GM21423 (cell line): ENCODE data around the gene ATP1A2.
"Not testable (repeated sequence)": the region's sequence is repeated elsewhere in the genome, so short reads cannot be mapped to it uniquely, and the experiment has no call there.

Experiments used
- ATAC-seq: cut with Tn5 transposase; IDR thresholded peaks from one replicate; pipeline ENCODE4 v1.9.1; 2021; ENCODE audit warnings: mild to moderate bottlenecking, moderate library complexity; ENCODE audit not compliant: unreplicated experiment

The ATP1A2 gene

DNA sequence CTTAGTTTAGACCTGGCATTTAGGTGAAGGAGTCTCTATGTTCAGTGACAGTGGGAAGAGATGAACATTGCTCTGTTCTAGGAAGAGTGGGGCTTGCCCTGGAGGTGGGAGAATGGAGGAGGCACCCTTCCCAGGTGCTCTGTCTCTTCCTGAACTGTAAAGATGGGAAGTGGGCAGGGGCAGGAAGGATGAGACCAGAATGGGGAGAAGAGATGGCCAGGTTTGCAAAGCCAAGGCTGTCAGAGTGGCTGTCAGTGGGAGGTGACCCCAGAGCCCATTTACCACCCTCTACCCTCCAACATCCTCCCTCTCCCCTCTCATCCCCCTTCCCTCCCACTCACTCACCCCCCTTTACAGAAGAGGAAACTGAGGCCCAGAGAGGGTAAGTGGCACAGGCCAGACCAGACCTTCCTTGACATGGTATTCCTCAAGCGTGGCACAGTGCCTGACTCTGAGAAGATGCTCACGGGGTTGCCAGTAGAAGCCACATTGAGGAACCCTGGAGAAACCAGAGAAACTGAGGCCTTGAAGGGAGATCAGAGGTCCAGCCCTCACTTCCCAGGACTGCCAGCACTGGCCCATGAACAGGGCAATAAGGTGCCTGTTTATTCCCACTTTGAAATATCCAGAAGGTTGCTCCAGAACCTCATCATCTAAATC is 15.7 kb upstream of the ATP1A2 start:
- ATAC-seq: no peak

DNA sequence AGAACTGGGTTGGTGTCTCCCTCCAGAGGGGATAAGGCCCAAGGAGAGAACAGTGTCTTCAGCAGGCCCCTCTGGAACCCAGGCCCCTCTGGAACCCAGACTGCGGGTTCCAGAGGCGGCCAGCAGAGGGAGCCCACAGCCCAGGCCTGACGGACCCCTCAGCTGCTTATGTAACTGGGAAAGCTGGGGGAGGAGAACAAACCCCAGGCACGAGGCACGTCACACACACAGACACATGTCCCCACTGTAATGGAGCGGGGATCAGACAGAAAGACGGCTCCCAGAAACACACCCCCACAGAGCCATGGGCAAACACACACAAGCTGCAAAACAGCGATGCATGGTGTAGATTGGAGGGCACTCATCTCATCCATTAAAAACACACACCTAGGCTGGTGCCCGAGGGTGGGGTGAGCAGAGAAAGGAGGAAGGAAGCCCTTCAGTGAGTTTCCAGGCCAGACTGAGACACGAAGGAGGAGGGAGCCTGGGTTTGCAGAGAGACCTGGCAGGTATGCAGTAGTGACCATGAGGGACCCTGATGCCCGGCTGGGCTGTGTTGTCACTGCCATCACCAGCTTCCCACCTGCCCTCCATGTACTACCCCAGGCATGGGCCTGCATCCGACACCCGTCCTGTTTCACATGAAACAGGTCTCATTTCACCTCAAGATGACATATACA is 14.4 kb upstream of the ATP1A2 start:
- ATAC-seq: no peak

DNA sequence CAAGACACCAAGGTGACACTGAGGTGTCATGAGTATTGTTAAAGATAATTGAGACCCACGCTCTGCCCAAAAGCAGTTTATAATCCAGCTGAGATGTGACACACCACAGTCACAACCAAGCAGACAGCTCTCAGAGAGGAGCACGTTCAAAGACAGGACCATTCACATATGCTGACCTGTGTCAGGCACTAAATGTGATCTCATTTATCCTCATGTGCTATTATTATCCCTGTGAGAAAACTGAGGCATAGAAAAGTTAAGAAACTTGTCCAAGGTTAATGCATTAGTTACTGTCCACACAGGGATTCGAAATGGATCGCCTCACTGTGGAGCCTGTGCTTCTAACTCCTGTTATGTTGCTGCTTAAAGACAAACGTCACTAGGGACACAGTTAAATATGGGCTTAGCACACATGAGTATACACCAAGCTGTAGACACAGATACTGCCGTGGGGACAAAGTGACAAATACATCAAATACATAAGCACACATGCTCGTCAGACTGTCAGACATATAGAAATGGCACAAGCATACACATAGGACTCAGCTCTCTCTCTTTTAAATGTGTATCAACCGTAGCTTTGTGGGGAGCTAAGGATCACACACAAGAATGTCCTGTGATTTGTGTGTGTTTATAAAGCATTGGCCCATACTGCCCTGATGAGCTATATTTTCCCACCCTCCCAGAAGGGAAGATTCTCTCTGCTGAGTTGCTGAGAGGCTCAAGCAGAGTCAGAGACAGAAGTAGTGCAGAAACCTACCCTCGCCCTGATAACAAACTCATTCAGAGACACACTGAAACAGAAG is 13.6 kb upstream of the ATP1A2 start:
- ATAC-seq: no peak

DNA sequence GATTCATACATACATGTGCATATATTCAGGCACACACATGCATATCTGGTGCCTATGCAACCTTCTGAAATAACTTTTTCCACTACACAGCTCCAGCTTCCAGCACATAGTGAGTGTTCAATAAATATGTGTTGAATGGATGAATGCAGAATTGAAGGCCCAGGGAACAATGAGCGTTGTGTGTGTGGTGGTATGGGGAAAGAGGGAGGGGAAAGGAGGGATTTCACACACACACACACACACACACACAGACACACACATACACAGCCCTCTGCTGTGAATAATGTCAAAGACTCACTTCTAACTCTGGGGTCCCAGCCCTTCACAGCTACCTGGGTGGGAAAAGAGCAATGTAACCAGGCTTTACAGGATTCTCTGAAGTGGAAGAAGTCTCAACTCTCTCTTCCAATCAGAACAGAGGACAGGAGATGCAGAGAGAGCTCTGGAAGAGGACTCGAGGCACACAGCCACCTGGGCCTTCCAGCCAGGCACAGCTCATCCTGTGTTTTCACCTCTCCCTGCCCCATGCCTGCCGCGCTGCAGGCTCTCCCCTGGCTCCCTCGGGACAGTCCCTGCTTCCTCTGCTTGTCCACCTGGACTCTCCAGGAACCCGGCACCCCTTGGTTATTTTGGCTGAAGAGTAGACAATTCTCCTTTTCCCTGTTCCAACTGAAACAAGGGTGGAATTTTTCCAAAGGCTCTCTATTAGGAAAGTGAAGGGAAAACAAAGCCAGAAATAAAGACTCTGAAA is 11.7 kb upstream of the ATP1A2 start:
- ATAC-seq: no peak

DNA sequence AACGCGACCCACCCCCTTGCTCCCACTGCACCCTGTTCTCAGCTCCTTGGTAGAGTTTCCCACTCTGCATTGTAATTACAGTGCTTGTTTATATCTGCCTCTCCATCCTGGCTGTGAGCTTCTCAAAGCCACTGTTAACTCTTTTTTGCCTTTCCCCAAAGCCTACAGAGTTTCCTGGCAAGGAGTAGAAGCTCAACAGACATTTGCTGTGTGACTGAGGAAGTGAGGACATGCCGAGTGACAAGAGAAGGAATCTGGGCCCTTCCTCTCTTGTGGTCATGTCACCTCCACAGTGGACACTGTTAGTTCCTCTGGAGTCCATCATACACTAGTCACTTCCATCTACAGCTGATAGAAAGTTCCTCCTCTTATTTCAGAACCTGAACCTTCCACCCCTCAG is 11.1 kb upstream of the ATP1A2 start:
- no peak for ATAC-seq

DNA sequence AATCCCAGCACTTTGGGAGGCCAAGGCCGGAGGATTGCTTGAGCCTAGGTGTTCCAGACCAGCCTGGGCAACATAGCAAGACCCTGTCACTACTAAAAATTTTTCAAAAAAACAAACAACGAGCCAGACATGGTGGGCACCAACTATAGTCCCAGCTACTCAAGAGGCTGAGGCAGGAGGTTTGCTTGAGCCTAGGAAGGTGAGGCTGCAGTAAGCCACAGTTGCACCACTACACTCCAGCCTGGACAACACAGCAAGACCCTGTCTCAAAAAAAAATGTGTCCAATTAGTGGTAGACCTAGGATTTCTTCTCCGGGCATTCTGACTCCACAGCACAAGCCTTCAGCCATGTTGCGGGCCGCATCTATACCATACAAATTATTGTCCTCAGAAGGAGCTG is 10.4 kb upstream of the ATP1A2 start:
- ATAC-seq: no peak

DNA sequence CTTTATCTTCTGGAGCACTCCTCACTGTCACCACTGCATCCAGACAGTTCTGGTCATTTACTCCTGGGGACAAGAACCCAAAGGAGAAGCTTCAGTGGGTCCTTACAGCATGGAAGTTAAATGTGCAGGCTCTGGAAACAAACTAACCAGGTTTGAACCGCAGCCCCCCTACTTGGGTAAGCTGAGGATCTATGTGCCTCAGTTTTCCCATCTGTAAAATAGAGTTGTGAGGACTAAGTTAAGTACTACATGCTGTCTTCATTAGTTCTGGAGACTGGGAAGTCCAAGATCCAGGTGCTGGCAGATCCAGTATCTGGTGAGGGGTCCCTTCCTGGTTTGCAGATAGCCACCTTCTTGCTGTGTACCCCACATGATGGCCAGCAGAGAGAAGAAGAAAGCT is 8.0 kb upstream of the ATP1A2 start:
- ATAC-seq: no peak

DNA sequence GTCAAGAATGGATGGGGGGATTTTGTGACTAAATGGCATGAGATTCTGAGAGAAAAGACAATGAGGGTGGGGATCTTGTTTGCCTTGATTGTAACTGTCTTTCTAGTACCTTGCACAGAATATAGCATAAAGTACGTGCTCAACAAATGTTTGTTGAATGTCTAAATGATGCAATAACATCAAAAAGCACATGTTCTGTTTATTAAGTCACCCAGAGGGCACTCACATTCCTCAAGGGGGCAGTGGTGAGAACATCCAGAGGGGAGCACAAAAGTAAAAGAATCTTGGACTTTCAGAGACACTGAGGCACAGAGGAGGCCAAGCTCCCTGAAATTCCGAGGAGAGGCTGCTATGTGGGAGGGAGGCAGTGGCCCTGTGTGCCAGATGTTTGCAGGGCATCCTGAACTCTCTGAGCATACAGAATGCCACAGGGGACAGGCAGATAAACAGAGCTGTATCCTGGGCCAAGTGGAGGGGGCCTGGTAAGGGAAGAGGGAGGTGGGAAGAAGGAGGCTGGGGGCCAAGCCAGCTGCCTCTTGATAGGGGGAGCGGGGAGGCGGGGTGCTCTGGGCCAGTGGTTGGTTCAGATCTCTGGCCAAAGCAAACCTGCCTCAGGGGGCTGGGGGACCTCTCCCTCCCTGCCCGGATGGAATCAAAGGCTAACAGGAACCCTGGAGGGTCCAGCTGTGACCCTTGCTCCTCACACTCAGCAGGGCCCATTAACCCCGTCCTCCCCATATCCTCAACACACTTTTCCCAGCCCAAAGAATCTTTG is 6.5 kb upstream of the ATP1A2 start:
- no peak for ATAC-seq

DNA sequence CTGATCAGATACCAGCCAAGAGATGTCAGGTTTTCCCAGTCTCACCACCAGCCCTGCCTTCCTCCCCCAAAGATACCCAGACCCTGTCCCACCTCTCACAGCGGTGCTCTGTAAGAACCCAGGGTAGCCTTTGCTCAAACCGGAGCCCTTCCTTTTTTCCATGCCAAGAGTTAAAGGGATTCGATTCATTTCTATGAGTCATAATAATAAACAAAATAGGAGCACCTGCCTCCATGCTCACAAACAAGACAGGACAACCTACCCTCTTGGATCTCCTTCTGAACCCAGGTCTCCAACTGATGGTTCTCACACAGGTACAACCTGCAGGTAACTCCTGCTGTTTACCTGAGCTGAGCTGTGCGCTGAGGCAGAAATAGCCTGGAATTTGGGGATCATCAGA is 5.9 kb upstream of the ATP1A2 start:
- no peak for ATAC-seq

DNA sequence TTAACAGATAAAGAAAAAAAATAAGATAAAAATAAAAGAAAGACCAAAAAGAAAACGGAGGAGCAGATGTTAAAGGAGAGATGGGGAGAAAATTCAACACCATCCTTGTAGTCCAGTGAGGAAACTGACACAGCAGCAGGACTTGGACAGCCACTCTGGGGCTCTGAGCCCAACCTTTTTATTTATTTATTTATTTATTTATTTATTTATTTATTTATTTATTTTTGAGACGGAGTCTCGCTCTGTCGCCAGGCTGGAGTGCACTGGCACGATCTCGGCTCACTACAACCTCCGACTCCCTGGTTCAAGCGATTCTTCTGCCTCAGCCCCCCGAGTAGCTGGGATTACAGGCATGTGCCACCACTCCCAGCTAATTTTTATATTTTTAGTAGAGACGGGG is 4.1 kb upstream of the ATP1A2 start:
- not testable (repeated sequence) for ATAC-seq

DNA sequence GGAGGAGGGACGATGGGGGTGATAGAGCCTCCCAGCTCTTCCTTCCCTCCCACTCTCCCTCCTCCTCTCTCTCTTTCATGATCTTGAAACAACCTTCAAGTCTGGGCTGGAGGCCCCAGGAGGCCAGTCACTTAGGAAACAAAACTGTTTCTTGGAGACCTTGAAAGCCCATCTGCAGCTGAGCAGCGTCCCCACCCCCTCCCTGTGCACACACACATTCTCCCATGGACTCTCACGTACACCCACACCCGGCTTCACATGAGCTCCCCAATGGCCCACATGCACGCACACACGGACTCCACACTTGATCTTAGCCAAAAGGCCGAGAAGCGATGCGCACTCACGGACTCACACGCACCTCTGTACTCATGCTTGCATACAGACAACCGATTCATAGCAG is 3.2 kb upstream of the ATP1A2 start:
- ATAC-seq: no peak

DNA sequence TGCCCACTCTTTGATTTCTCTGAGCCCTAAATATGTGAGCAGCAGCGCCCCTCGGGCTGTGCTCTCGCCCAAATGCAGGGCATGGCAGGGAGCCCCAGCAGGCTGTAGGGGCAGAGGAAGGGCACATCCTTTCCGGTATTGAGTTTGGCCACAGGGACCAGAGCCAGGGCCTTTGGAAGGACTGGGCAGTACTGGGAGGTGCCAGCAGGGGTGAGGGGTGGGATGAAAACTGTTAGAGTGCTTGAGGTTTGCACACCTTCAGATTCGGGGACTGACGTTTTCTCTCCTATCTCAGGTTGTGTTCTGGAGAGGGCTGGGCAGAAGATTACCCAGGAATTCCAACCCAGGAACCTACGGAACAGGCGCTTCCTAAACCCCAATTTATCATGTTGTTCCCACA is 2.2 kb upstream of the ATP1A2 start:
- no peak for ATAC-seq

DNA sequence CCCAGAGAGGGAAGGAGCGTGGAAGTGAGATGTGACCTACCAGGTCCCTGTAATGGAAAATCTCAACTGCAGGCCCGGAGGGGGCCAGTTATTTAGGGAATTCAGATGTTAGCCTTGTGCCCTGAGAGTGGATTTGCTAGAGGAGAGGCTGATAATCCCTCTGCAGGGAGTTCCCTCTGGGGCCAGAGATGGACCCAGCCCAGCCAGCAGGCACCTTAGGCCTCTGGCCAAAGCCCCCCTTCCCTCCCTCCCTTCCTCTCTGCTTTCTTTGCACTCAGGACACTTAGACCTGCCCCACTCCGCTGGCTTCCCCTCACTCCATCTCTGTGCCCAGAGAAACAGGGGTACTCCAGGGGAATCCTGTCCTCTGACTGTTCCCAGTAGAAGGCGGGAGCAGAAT is 1.5 kb upstream of the ATP1A2 start:
- no peak for ATAC-seq

DNA sequence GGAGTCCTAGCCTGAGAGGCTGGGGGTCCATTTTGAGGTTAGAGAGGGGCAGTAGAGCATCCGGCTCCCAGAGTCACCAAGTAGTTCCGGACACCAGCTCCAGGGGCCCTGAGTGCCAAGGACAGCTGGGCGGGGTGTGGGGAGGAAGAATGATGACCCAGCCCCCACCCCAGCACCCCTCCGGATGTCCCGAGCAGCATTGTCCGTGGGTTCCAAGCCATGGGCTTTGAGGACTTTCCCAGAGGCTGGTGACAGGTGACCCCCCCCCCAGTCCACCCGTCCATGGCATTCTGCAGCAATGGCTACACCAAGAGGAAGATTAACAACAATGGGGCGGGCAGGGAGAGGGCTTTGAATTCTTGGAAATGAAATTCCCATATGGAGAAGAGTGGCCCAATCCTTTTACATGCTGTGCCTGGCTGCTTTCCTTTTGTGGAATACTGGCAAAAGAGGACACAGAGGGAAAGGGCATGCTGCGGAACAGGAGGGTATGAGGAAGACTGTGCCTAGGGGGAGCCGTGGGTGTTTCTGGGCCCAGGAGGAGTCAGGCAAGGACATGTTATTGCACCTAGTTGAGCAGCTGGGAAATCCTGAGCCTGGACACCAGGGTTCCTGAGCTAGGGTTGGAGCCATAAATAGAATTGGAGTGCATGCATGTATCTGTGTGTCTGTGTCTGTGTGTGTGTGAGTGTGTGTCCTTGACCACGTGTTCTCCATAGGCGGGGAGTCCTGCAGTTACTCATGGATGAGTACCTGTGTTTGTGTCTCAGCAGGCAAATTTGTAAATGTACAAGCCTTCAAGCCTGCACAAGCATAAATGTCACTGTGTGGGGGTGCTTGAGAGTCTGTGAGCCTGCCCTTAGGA is 956 bp downstream of the ATP1A2 start:
- no peak for ATAC-seq

DNA sequence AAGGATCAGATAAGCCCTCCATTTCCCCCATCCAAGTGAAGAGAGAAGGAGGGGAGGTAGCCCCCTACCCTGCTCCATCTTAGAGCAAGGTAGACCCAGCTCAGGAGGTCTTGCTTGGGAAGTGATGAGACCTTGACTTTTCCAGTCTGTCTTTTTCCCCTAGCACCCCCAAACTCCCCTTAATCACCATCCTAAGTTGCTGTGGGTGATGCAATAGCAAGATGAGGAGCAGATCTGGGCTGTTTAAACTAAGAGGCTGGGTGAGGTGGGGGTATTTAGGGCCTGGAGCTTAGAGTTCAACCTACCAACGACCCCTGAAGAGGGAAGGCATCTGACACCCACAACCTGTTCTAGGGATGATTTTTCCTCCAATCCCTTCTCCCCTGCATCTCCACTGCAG is 1.7 kb downstream of the ATP1A2 start:
- no peak for ATAC-seq

DNA sequence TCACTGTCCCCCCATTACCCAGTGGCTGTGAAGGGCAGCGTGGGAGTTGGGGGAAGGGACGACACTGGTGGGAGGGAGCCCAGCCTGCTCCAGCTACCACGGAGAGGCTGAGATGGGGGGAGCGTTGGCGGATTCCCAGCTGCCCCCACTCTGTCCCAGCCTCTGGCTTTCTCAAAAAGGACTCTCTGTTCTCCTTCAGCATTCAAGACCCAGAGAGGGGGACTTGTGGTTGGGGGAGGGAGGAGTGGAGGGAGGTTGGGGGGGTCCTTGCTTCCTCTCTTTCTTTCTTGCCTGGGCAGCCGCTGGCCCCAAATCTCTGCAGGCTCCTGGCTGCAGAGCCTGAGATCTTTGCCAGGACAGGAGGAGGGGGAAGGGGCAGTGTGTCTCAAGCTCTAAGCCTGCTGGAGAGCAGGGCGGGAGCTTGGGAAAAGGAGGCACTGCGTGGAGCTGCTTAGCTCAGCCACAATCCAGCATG is 2.2 kb downstream of the ATP1A2 start:
- ATAC-seq: no peak

DNA sequence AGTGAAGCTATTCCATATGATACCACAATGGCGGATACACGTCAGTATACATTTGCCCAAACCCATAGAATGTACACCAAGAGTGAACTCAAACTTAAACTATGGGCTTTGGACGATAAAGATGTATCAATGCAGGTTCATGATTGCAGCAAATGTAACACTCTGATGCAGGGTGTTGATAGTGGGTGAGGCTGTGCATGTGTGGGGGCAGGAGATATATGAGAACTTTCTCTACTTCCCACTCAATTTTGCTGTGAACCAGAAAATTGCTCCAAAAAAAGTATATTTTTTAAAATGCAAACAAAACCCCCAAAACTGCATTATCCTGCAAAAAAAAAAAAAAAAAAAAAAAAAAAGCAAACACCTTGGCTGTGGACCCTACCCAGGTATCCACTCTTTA is 3.4 kb downstream of the ATP1A2 start:
- ATAC-seq: no peak

DNA sequence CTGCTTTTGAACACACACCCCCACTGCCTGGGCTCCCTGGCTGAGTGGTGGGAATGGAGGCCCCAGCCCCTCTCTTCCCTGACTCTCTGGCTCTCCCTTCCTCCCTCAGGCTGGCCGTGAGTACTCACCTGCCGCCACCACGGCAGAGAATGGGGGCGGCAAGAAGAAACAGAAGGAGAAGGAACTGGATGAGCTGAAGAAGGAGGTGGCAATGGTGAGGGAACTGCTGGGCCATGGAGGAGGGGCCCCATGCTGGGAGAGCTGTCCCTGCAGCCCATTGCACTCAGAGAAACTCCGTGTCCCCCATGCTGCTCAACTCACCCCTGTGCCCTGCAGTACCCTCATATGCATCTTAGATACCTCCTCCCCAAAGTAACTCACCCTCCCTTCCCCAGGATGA is 5.2 kb downstream of the ATP1A2 start:
- ATAC-seq: no peak

DNA sequence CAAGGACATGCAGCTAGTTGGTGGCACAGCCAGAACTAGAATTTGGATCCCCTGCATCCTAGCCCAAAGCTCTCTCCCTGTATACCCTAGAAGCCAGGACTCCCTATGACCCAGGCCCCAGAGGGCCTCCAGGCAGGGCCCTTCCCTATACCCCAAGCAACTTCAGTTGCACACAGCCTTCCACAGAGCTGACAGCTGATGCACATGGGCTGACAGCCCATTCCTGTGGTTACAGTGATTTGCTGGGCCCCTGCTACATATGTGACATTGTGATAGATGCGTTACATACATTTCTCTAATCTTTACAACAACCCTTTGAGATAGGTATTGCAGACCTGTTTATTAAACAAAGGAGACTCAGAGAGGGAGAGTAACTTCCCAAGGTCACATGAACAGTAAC is 5.8 kb downstream of the ATP1A2 start:
- ATAC-seq: no peak
